ENCODE results near the gene STPG2.

- TF ChIP-seq CTCF (IDR thresholded peaks at IDR 0.05) (no peak), POLR2A (IDR thresholded peaks at IDR 0.05) (no peak)
These were observed 231.9 kb downstream of the STPG2 start for GRCh38 chr4:97911236-97911906.
